OCI-LY7 (cell line): ENCODE data around the gene GALNT17.

Experiments
- CTCF ChIP-seq: fragments of 200-600 bp; sonication (generic); conservative IDR thresholded peaks from 2 replicates; pipeline ENCODE4 v1.5.1; 2014; ENCODE audit warnings: mild to moderate bottlenecking, antibody characterized with exemption, low read length, moderate library complexity, mixed read lengths
- EZH2phosphoT487 ChIP-seq: fragments of 200-600 bp; sonication (generic); IDR thresholded peaks from 2 replicates; pipeline ENCODE4 v1.6.1; 2018; ENCODE audit warnings: low read depth, borderline replicate concordance, mild to moderate bottlenecking, mixed run types, antibody characterized with exemption, low read length, moderate library complexity, mixed read lengths

GRCh38 chr7:71157757-71158156 lies 25.8 kb downstream of the GALNT17 start:
- TF ChIP-seq CTCF (no peak), EZH2phosphoT487 (no peak)
